ENCODE measurements around the gene SORCS1. TPM values are rescaled to one million over a fixed set of nuclear protein-coding genes. Genes with fewer than 3 reads are reported as not detected.

Gene SORCS1
- total and polyA plus RNA-seq, 4 donors: 0.08 to 0.21 (median 0.09) TPM; not detected in 1

DNA sequence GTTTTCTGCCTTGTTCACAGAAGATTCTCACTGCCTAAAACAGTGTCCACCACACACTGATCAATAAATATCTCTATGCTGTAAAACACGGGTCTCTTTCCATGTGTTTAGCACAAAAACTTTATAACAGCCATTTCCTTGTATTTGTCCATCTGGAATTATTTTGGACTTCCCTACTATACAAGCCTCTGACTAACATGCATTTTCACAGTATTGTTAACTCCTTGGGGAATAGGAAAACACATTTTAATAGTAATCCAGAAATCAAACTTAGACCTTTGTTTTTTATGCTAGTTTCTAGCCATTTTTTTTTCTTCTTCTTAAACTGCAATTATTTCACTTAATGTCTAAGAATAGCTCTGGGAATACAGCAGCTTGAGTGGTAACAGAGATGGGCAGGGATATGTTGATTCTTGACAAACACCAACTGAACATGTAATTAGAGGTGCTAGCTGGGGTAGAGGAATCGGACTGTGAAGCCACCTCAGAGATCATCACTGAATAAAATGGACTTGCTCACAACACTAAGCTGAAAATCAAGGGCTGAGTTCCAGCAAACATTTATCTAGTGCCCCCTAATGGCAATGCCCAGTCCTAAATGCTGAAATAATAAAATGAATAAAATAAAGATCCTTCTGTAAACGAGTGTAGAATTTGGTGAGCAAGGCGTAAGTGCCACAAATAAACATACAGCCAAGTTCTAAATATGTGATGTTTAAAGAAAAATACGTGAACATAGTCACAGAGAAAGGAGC, 593.1 kb downstream of the SORCS1 start:
- H3K9me3 ChIP-seq (ENCODE audit: control insufficient read depth in 4 of 4, low read length in 3 of 4): no peaks in the 10 kb centered on the region
- WGBS: 39% methylated on average over 5 of the region's 5 CpGs
- no peak overlapping the region for H3K4me3 ChIP-seq (ENCODE audit: low read depth in 1 of 3, low read length in 3 of 3)
- no peak overlapping the region for H3K9ac ChIP-seq (ENCODE audit: low read depth in 1 of 2, low read length in 2 of 2)
- TF ChIP-seq RAD21 (IDR thresholded peaks at IDR 0.05) (peak; percentile 77 to 83), TAF1 (conservative IDR thresholded peaks at IDR 0.05) (no peak), RXRA (IDR thresholded peaks at IDR 0.05) (no peak), YY1 (IDR thresholded peaks at IDR 0.05) (no peak), JUND (IDR thresholded peaks at IDR 0.05) (no peak), FOXA2 (IDR thresholded peaks at IDR 0.05) (no peak), FOXA1 (IDR thresholded peaks at IDR 0.05) (no peak), EGR1 (IDR thresholded peaks at IDR 0.05; ENCODE audit: low read depth in 2 of 2) (no peak), NR2F2 (IDR thresholded peaks at IDR 0.05) (no peak), GABPA (IDR thresholded peaks at IDR 0.05 in 1 of 2, conservative IDR thresholded peaks at IDR 0.05 in 1 of 2) (no peak), SP1 (IDR thresholded peaks at IDR 0.05) (no peak), HNF4G (IDR thresholded peaks at IDR 0.05) (no peak)
- TF ChIP-seq, protein P1, sequence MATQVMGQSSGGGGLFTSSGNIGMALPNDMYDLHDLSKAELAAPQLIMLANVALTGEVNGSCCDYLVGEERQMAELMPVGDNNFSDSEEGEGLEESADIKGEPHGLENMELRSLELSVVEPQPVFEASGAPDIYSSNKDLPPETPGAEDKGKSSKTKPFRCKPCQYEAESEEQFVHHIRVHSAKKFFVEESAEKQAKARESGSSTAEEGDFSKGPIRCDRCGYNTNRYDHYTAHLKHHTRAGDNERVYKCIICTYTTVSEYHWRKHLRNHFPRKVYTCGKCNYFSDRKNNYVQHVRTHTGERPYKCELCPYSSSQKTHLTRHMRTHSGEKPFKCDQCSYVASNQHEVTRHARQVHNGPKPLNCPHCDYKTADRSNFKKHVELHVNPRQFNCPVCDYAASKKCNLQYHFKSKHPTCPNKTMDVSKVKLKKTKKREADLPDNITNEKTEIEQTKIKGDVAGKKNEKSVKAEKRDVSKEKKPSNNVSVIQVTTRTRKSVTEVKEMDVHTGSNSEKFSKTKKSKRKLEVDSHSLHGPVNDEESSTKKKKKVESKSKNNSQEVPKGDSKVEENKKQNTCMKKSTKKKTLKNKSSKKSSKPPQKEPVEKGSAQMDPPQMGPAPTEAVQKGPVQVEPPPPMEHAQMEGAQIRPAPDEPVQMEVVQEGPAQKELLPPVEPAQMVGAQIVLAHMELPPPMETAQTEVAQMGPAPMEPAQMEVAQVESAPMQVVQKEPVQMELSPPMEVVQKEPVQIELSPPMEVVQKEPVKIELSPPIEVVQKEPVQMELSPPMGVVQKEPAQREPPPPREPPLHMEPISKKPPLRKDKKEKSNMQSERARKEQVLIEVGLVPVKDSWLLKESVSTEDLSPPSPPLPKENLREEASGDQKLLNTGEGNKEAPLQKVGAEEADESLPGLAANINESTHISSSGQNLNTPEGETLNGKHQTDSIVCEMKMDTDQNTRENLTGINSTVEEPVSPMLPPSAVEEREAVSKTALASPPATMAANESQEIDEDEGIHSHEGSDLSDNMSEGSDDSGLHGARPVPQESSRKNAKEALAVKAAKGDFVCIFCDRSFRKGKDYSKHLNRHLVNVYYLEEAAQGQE (IDR thresholded peaks at IDR 0.05): no peak
- TF ChIP-seq, protein P2, sequence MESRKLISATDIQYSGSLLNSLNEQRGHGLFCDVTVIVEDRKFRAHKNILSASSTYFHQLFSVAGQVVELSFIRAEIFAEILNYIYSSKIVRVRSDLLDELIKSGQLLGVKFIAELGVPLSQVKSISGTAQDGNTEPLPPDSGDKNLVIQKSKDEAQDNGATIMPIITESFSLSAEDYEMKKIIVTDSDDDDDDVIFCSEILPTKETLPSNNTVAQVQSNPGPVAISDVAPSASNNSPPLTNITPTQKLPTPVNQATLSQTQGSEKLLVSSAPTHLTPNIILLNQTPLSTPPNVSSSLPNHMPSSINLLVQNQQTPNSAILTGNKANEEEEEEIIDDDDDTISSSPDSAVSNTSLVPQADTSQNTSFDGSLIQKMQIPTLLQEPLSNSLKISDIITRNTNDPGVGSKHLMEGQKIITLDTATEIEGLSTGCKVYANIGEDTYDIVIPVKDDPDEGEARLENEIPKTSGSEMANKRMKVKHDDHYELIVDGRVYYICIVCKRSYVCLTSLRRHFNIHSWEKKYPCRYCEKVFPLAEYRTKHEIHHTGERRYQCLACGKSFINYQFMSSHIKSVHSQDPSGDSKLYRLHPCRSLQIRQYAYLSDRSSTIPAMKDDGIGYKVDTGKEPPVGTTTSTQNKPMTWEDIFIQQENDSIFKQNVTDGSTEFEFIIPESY (IDR thresholded peaks at IDR 0.05): no peak
- TF ChIP-seq, protein P3, sequence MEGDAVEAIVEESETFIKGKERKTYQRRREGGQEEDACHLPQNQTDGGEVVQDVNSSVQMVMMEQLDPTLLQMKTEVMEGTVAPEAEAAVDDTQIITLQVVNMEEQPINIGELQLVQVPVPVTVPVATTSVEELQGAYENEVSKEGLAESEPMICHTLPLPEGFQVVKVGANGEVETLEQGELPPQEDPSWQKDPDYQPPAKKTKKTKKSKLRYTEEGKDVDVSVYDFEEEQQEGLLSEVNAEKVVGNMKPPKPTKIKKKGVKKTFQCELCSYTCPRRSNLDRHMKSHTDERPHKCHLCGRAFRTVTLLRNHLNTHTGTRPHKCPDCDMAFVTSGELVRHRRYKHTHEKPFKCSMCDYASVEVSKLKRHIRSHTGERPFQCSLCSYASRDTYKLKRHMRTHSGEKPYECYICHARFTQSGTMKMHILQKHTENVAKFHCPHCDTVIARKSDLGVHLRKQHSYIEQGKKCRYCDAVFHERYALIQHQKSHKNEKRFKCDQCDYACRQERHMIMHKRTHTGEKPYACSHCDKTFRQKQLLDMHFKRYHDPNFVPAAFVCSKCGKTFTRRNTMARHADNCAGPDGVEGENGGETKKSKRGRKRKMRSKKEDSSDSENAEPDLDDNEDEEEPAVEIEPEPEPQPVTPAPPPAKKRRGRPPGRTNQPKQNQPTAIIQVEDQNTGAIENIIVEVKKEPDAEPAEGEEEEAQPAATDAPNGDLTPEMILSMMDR (IDR thresholded peaks at IDR 0.05; ENCODE audit: low read depth, low read length, missing input control): peak; percentile 41
- TF ChIP-seq, protein P4, sequence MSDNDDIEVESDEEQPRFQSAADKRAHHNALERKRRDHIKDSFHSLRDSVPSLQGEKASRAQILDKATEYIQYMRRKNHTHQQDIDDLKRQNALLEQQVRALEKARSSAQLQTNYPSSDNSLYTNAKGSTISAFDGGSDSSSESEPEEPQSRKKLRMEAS (IDR thresholded peaks at IDR 0.05): no peak
- TF ChIP-seq, protein P5, sequence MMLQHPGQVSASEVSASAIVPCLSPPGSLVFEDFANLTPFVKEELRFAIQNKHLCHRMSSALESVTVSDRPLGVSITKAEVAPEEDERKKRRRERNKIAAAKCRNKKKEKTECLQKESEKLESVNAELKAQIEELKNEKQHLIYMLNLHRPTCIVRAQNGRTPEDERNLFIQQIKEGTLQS (IDR thresholded peaks at IDR 0.05): no peak
- no peak for DNase-seq (ENCODE audit: low spot score)
- H3K4me1 ChIP-seq (ENCODE audit: control insufficient read depth in 4 of 4, insufficient read depth in 4 of 4, low read length in 3 of 4): peaks cover 0 to 5% (median 0%) of the 10 kb centered on the region in 4 donors
- H3K36me3 ChIP-seq (ENCODE audit: control insufficient read depth in 4 of 4, insufficient read depth in 3 of 4, low read depth in 1 of 4, low read length in 3 of 4): no peaks in the 10 kb centered on the region
- no peak overlapping the region for H3K27ac ChIP-seq (ENCODE audit: low read depth in 1 of 2, low read length in 2 of 2)
- H3K27me3 ChIP-seq (ENCODE audit: control insufficient read depth in 4 of 4, insufficient read depth in 4 of 4, low read length in 3 of 4): no peaks in the 10 kb centered on the region
